HG02588 (cell line): ENCODE results near the gene EWSR1.

Experiments used
- ATAC-seq: cut with Tn5 transposase; IDR thresholded peaks from one replicate; pipeline ENCODE4 v1.9.1; 2021; ENCODE audit warnings: mild to moderate bottlenecking, moderate library complexity; ENCODE audit not compliant: unreplicated experiment

The EWSR1 gene

DNA sequence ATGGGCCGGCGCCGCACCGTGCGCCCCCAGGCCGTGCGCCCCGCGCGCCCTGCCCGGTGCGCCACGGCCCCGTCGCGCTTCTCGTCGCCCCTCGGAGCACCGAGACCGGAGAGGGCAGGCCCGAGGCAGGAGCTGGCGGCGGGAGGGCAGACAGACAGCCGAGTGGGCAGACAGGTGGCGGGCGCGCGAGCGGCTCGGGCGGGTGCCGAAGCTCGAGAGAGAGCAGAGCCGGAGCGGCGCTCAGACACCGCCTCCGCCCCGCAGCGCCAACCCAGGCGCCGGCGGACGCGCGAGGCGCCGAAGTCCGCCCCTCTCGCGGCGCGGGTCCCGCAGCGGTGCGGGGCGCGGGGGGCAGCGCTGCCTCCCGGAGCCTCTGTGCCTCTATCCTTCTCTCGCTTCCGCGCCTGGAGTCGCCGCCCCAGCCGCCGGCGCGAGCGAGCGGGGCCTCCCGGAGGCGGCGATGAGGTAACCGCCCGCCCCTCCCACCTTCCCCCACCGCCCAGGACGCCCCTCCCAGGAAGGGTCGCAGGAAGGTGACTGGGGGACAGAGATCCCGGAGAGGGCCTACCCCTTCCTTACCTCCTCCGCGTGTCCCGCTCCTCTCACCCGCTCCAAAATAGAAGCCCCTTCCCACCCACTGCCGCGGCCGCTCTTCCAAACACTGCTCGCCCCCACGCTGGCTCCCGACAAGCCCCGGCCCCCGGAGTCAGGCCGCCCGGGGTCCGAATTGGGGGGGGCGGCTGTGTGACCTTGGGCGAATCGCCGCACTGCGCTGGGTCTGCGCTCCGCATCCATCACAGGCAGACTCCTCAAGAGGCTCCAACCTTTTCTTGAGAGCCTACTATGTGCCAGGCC lies 47.4 kb downstream of the EWSR1 start, which contains the start of gene RASL10A:
RASL10A (minus strand) TSS at position 412 of the 855 bp plus-strand sequence. CDS start 451 bp downstream, outside the sequence.
- ATAC-seq = no peak

DNA sequence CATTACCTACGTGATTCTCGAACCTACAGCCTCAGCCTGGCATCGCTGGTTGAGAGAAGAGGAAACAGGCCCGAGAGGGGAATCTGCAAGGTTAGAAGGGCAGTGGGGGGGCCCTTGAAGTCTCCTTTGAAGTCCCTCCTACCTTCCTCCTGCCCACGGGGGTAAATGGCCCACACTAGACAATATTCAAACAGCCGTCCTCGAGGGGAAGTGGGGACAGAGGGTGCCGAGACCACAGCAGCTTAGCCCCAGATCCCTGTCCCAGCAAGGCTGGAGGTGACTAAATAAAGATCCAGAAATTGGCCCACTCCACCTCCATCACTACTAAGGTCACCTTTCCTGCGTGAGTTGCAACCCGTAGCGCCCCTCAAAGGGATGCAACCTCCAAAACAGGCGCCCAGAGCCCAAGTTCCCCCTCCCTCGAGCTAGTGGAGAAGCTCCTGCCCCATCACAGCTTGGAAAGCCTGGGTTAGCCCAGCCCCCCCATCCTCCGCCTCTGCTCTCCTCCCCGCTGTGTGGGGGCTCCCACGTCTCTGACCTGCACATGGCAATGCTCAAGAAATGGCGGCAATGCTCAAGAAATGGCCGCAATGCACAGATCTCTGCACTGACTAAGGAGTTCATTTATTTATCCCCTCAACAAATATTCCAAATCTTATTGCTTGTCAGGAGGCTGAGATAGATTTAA lies 48.2 kb downstream of the EWSR1 start:
- no peak for ATAC-seq

DNA sequence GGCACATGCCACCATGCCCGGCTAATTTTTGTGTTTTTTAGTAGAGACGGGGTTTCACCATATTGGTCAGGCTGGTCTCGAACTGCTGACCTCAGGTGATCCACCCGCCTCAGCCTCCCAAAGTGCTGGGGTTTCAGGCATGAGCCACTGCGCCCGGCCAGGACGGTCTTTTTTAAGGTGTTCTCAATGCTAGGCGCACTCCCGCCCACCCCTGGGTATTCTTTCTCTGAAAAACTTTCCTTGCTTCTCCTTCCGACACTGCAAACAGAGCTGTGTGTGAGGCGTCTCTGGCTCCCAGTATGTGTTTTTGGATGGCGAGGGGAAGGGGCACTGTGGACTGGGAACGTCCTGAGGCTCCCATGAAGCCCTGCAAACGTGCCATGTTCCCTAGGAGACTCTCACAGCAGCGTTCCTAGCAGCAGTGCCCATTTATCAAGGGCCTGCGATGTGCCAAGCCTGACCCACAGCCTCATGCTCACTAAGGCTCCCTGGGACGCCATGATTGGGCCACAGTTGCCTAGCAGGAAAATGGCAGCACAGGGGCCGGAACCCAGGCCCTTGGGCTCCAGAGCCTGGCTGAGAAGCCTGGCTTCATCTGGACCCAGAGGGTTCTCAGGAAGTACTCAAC lies 49.9 kb downstream of the EWSR1 start:
- no peak for ATAC-seq

DNA sequence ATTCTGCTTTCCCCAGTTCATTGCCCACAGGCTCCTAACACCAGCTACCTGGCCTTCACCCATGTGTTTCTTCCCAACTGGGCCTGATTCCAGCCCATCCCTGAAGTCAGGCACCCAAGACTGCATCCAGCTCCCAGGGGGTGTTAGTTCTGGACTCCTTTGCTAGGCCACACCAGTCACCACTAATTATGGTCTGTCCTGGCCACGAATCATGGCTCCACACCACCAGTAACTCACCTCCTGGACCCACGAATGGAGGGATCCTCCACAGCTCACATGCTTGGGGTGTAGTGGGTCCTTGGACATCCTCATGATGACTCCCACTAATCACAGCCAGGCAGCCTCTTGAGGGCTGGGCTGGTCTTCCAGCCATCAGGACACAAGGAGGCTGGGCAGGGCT lies 51.0 kb downstream of the EWSR1 start:
- no peak for ATAC-seq

DNA sequence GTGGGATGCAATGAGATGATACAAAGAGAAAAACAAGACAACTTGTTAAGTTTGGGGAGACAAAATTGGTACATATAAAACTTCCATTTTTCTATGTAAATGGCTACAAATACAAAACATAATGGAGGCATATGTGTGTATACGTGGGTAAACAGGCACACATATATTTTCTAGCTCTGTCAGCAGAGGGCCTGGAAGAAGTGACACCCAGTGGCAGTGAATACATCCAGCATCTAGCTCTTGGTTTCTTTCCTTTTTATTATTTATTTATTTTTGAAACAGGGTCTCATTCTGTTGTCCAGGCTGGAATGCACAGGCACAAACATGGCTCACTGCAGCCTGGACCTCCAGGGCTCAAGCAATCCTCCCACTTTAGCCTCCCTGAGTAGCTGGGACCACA lies 52.5 kb downstream of the EWSR1 start:
- no peak for ATAC-seq

DNA sequence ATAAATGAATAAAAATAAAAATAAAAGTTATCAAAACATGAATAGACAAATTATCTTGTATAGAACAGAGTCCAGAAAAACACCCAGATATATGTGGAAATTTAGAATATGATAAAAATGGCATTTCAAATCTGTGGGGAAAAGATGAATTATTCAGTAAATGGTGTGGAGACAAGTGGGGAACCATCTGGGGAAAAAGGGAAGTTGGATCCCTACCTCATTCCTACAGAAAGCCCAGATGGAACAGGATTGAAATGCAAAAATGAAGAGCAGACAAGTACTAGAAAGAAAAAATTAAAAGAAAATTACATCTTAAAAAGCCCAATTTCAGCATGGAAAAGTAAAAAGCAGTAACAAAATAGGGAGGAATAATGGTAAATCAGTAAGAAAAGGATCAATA lies 55.6 kb downstream of the EWSR1 start:
- no peak for ATAC-seq

DNA sequence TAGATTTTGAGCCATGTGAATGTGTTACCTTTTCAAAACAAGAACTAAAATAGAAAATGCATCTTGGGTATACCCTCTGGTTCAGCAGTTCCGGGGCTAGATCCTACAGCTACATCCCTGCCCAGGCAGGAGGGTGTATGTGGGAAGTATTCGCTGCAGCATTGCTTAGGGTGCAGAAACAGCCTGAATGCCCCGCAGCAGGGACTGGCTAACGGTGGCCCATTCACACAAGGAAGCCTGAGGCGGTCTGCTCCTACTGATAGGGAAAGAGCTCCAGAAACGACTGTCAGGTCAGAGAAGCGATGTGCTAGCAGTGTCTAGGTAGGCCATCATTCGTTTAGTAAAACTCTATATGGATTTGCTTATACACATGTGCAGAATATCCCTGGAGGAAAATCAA lies 57.3 kb downstream of the EWSR1 start:
- ATAC-seq = no peak

DNA sequence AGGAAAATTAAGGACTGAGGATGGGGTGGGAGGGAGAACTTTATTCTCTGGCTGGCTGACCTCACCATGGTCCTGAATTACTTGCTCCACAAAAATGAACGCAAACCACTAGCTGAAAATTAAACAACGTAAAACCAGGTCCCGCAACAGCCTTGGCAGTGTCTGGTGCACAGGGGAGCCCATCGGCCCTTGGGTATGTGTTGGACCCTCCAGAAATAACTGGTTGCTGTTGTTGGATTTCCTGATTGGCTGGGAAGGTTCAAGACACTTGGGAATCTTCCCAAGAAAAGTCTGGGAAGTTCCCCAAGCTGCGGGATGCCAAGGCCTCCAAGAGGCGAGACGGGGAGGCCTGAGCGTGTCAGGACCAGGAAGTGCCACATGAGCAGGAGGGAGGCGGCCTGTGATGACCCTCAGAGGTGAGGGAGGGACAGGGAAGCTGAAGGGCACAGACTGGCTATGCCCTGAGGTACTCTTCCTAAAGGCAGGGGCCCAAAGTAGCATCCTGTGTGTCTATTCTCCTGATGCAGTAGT lies 57.8 kb downstream of the EWSR1 start:
- no peak for ATAC-seq

DNA sequence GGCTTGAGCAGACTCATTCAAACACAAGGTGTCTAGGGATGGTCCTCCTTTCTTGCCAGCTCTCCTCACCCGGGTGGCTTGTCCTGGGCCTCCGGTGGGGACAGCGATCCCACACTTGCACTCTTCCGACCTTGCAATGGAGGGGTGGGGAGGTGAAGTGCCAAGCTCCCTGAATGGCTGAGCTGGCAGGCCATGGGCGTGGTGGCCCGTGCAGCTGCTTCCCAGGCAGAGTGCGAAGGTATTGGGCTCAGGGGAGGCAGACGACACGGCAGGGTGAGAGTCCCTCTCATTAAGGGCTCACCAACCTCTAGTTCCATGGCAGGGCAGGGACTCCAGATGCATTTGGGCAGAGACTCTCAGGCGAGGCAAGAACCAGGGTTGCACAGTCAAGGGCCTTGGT lies 58.4 kb downstream of the EWSR1 start:
- ATAC-seq = no peak

DNA sequence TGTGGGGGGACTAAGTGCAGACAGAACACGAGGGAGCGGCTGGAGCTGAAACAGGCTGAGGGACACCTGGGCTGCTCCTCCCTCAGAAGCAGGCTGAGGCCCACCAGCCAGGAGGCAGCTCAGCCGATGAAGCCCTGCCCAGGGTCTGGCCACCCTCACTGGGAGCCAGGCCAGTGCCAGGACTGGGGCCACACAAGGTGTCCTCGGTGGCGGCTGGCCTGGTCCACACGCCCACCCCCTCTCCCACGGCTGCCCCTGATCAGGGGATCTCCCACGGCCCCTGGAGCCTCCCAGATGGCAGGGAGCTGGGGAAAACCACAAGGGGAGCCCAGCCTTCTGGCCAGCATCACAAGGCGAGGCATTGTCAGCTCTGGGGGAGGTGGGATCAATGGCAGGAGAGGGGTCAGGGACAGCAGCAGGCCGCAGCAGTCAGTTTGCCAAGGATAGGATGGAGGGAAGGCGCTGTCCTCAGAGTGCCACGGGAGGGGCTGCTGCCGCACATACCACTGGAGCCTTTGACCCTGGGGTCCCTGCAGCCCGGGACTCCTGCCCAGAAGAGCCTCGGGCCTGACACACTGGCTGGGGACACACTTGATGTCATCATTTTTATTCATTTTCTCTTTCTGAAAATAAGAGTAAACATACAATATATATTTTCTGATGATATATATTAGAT lies 59.2 kb downstream of the EWSR1 start:
- no peak for ATAC-seq

DNA sequence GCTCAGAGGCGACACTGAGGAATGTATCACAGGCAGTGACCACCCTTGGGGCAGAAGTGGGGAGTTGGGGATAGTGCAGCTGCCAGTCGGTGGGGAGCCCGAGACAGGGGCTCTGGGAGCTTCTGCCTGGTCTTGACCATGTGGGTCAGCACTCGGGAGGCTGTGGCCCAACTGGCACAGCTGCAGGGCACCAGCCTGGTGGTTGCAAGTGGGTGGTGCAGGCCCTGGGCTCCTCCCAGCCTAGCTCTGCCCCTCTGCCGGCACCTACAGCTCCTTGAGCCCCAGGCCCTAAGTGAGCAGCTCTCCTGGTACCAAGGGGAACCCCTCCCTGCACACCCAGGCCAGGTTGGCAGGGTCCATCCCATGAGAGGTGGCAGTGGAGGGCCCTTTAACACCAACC lies 60.0 kb downstream of the EWSR1 start:
- ATAC-seq = no peak

DNA sequence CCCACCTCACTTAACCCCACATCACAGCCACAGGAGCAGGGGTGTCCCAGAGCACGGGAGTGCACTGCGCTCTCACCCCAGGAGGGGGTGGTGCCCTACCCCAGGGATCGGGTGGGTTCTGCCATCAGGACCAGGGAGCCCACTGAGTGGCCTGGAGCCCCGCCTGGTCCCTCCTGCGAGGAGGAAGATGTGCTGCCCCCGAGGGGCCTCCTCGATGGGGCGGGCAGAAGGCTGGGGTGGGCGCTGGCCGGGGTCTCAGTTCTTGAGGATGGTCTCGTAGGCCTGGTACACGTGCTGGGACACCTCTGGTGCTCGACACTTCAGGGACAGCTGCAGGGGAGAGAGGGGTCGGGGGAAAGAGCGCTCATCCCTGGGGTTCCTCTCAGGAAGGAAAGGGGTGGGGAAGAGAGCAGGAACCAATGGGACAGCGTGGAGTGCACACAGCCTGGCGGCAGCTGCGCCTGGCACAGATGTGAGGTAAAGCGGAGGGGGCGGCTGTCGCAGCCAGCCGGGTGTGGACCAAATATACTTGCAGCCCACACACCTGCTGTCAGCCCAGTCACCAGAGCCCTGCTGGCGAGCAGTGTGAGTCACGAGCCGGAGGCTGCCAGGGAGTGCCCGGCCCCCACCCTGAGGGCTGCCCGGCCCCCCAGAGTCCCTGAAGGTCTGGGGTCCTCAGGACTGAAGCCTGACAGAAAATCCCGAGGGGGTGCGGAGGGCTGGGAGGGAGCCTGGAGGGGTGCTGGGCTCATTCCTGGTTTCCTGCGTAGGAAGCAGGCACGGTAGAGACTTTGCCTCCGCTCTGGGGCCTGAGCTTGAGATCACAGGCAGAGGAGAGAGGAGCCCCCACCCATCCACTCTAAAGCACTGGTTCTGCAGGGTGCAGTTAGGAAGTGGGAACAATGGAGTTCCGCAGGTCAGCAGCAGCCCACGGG lies 60.8 kb downstream of the EWSR1 start:
- ATAC-seq = no peak

DNA sequence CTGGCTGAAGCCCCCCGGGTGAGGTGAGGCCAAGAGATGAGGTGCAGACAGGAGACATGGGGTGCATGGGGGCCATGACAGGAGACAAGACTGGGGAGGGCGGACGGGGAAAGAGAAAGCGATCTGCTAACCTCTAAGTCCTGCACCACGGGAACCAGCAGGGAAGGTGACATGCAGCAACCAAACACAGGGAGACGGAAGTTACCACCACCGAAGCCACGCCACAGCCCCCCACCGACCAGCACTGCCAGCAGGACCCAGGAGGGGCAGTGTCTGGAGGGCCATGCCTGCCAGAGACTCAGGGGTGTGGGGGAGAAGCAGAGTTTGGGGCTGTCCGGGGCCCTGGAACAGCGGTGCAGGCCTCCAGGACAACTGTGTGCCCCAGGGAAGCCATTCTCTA lies 61.5 kb downstream of the EWSR1 start:
- ATAC-seq = no peak

DNA sequence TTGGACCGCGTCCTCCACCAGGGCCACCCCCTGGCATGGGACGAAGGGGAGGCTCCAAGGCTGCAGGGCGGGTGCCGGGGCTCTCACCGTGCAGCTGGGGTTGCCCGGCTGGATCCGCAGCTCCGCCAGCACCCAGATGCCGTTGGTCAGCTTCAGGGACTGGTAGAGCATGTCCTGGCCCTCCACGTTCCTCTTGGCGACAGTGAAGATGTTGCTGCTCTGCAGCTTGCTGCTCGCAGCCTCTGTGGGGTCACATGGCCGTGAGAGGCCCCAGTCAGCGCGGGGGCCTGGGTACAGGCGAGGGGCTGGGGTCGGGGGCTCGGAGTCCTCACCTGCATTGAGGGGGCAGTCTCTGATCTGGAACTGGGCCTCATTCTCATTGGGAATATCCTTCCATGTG lies 62.2 kb downstream of the EWSR1 start:
- no peak for ATAC-seq

DNA sequence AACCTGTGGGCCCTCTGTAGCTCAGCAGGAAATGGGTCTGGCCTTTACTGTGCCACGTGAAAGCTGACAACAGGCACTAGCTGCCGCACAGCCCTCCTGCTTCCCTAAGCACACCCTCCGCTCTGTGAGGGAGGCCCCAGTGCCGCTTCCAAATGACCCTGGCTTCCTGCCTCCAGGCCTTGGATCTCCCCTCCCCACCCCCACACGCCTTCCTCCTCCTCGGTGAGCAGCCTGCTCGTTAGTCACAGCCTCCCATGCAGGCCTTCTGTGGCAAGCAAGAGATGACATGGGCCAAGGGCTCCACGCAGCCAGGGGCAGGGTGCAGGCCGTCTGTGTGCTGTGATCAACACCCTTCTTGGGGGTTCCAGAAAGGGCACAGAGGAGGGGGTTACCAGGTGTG lies 62.7 kb downstream of the EWSR1 start:
- ATAC-seq = no peak

DNA sequence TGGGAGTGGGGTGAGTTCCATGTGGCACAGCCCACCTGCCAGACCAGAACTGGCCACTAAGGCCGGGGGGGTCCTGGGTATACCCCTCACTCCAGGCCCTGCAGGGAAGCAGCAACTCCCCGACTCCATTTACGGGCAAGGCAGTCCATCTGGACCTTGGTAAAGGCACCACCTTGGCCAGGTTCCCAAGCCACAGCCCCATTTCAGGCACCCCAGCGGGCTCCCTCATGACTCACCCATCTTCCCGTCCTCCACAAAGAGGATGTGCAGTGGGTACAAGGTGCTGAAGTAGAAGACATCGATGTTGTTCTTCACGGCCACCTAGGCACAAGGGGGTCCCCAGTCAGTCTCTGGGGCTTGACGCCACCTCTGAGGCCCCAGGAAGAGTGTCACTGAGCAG lies 63.1 kb downstream of the EWSR1 start:
- no peak for ATAC-seq

DNA sequence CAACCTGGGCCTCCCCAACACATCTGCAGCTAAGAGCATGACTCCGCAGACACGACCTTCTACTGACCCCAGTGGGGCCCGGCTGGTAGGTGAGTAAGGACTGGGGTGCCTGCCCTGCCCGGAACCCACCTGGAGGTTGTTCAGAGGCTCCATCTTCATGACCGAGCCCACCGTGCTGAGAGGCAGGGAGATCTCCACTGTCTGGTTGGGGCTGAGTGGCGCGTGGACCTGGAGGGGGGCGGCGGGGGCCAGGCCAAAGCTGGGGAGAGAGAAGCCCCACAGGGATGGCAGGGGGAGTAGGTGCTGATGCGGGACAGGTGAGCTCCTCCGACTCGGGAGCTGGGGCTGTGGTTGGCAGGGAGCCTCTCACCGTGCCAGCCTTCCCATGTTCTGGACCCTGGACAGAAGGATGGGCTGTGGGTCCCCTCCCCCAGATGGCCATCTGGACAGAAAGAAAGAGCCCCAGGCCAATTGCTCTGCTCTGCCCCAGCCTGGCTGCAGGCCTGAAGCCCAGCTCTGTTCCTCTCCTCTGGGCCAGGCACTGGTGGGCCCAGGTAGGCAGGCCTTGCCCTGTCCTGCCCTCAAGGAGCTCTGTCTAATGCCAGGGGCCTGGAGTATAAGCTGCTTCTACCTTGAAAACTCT lies 63.7 kb downstream of the EWSR1 start:
- no peak for ATAC-seq

DNA sequence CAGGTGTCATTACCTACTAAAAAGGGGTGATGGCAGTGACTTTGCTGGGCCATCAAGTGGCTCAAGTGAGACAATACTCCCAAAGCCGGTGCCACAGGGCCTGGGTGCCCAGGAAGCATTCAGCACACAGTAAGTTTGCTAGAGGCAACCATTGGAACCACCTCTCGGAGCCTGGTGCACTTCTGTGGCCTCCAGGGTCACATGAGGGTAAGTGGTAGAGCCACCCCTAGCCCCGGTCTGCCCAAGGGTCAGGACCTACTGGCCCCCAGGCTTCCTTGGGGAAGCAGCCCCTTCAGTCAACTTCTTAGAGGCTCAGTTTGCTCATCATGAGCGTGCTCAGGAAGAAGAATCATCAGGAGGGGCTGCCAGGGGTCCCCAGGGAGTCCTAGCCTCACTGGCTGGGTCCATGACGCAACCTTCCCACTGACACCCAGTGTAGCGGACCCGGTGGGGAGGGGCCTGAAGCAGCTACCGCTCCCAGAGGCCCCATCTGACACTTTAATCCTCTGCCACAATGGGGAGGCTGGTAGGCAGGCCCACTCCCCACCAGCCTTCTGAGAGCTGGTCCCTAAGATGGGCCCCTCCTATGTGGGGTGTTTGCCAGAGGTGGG lies 64.9 kb downstream of the EWSR1 start:
- no peak for ATAC-seq

DNA sequence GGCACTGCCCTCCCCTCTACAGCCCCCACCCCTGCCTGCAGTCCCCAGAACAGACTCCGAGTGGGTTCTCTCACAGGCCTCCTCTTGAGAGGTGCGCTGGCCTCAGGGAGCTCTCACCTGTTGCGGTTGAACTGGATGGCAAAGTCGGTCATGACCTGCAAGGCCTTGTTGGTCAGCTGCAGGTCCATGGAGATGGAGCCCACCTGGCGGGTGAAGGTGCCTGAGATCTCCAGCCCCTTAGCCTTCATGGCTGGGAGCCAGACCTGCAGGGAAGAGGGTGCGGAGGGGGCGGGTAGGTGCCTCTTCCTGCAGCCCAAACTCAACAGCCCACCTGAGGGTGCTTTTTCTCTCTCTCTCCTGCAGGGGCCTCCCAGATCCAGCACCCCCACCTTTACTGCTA lies 66.1 kb downstream of the EWSR1 start:
- no peak for ATAC-seq
